K562 (cell line): ENCODE measurements around the gene PPP2R1A. TPM values are rescaled to one million over a fixed set of nuclear protein-coding genes. Genes with fewer than 3 reads are reported as not detected.

Source experiments
- ATAC-seq: fragments of 200-7000 bp; cut with Tn5 transposase; 3 replicates; pipeline ENCODE4 v1.9.1; 2020; ENCODE audit warnings: moderate library complexity
- BruUV-seq: library from RNA; stranded (reverse); fragments of 400-500 nt; replicated peaks from 2 replicates; lab custom pipeline; 2021; lab: Mats Ljungman, UMichigan
- CTCF ChIA-PET: fragments of 300-600 bp; formaldehyde crosslinking; extraction: SDS; loops from one replicate; lab custom pipeline; 2021; ENCODE audit warnings: low intra/inter-chr PET ratio; lab: Yijun Ruan, JAX
- POLR2A ChIA-PET: fragments of 300-600, 350-650 bp; sonication (Branson Sonifier 250); formaldehyde crosslinking; extraction: SDS; loops from one replicate; lab custom pipeline; 2021; ENCODE audit warnings: antibody characterized with exemption, inconsistent platforms; lab: Yijun Ruan, JAX
- DNase-seq, 4 experiments: peaks; one replicate each; pipeline versions ENCODE4 v3.0.0 to v3.0.0-alpha.2; 2011 to 2018; ENCODE audit warnings: low spot score in 3 of 4, mixed read lengths in 3 of 4; ENCODE audit errors: extremely low read depth in 1 of 4
- FAIRE-seq: peaks from 2 replicates; lab custom pipeline; 2011; peaks lifted over from hg19 to GRCh38; lab: Jason Lieb, UNC
- H2AFZ ChIP-seq: 2 replicates; pipeline ENCODE4 v1.6.0; 2011; ENCODE audit warnings: low read depth, low read length, control low read depth, inconsistent platforms
- H3K27ac ChIP-seq: fragments of 200-600 bp; 3 replicates; pipeline ENCODE4 v1.8.0; 2011; ENCODE audit warnings: low read depth, mild to moderate bottlenecking, control low read depth, inconsistent platforms, low read length, moderate library complexity, mixed read lengths; ENCODE audit errors: extremely low read depth
- H3K27me3 ChIP-seq, 2 experiments: fragments of 300-600 bp in 1 of 2; 2 replicates in 1 of 2; 3 replicates in 1 of 2; pipeline versions ENCODE4 v1.6.0 to v1.8.0; 2011; ENCODE audit warnings: inconsistent platforms in 2 of 2, low read length in 2 of 2, mild to moderate bottlenecking in 1 of 2, mixed read lengths in 1 of 2, moderate library complexity in 1 of 2; ENCODE audit not compliant: control insufficient read depth in 2 of 2, insufficient read depth in 2 of 2
- H3K36me3 ChIP-seq: fragments of 300-600 bp; 3 replicates; pipeline ENCODE4 v1.8.0; 2011; ENCODE audit warnings: mild to moderate bottlenecking, low read length, inconsistent platforms; ENCODE audit not compliant: control insufficient read depth, insufficient read depth
- H3K4me1 ChIP-seq, 2 experiments: fragments of 200-600 bp in 1 of 2; replicated peaks in 1 of 2; 2 replicates in 1 of 2; 3 replicates in 1 of 2; pipeline versions ENCODE4 v1.5.1 to v1.8.0; 2011; ENCODE audit warnings: inconsistent platforms in 2 of 2, low read length in 2 of 2, mild to moderate bottlenecking in 1 of 2, mixed read lengths in 1 of 2, moderate library complexity in 1 of 2; ENCODE audit not compliant: control insufficient read depth in 2 of 2, insufficient read depth in 2 of 2
- H3K4me2 ChIP-seq: 2 replicates; pipeline ENCODE4 v1.6.1; 2011; ENCODE audit warnings: low read length, control low read depth, inconsistent platforms, mixed read lengths; ENCODE audit not compliant: insufficient read depth
- H3K4me3 ChIP-seq: fragments of 200-600 bp; sonication (generic), shearing (Covaris generic); 2 replicates; pipeline ENCODE4 v1.5.1; 2016; ENCODE audit warnings: control low read depth, inconsistent platforms
- H3K79me2 ChIP-seq: fragments of 200-600 bp; 3 replicates; pipeline ENCODE4 v1.8.0; 2011; ENCODE audit warnings: low read length, inconsistent platforms; ENCODE audit not compliant: control insufficient read depth, insufficient read depth
- H3K9ac ChIP-seq, 2 experiments: 2 replicates each; pipeline versions ENCODE4 v1.6.0 to v1.6.1; 2011; ENCODE audit warnings: low read depth in 2 of 2, low read length in 2 of 2, control low read depth in 1 of 2, inconsistent platforms in 1 of 2, mild to moderate bottlenecking in 1 of 2, mixed read lengths in 1 of 2; ENCODE audit not compliant: insufficient read depth in 1 of 2
- H3K9me1 ChIP-seq: one replicate; pipeline ENCODE4 v1.6.0; 2011; ENCODE audit warnings: inconsistent platforms, mild to moderate bottlenecking, low read length, moderate library complexity; ENCODE audit not compliant: control insufficient read depth, insufficient read depth
- H3K9me3 ChIP-seq: replicated peaks from 2 replicates; pipeline ENCODE4 v1.5.1; 2011; ENCODE audit warnings: low read depth, low read length, inconsistent platforms; ENCODE audit not compliant: control insufficient read depth, insufficient read depth
- H4K20me1 ChIP-seq: replicated peaks from 2 replicates; pipeline ENCODE4 v1.6.1; 2011; ENCODE audit warnings: low read length, inconsistent platforms, mixed read lengths; ENCODE audit not compliant: control insufficient read depth, insufficient read depth
- ELF2 ChIP-seq: fragments of 250-450 bp; sonication (Bioruptor Pico); IDR thresholded peaks from 2 replicates; pipeline ENCODE4 v1.5.0; 2021; ENCODE audit warnings: mild to moderate bottlenecking
- NR0B1 ChIP-seq: fragments of 450-650 bp; IDR thresholded peaks from one replicate; pipeline ENCODE4 v1.6.1; 2018; ENCODE audit warnings: mild to moderate bottlenecking, moderate library complexity; ENCODE audit not compliant: partially characterized antibody
- RB1 ChIP-seq: fragments of 450-650 bp; IDR thresholded peaks from 2 replicates; pipeline ENCODE4 v1.6.1; 2017; ENCODE audit warnings: low read depth, mild to moderate bottlenecking
- TEAD1 ChIP-seq, 2 experiments: fragments of 450-650 bp in 1 of 2; sonication (generic) in 1 of 2; formaldehyde crosslinking; IDR thresholded peaks; 2 replicates each; pipeline versions ENCODE4 v1.4.0 to v1.8.0; 2020 to 2022; ENCODE audit warnings: mild to moderate bottlenecking in 2 of 2, missing genetic modification reagents in 1 of 2
- U2AF1 ChIP-seq: fragments of 200-400 bp; formaldehyde crosslinking; optimal IDR thresholded peaks from 2 replicates; pipeline ENCODE3; 2017; ENCODE audit warnings: mild to moderate bottlenecking, low read depth, low read length, moderate library complexity
- ZBTB34 ChIP-seq: fragments of 250-450 bp; sonication (Bioruptor Pico); IDR thresholded peaks from 2 replicates; pipeline ENCODE4 v1.8.0; 2021; ENCODE audit warnings: mild to moderate bottlenecking, moderate library complexity
- ZNF79 ChIP-seq: fragments of 250-450 bp; sonication (Bioruptor Pico); IDR thresholded peaks from 2 replicates; pipeline ENCODE4 v1.4.0; 2020; ENCODE audit warnings: low read depth, mild to moderate bottlenecking, moderate library complexity
- in situ Hi-C: fragments of 300-500 bp; cut with MboI; formaldehyde crosslinking; loops from 4 replicates; pipeline ENCODE4 v1.15.0; 2018; ENCODE audit warnings: inconsistent platforms, mixed read lengths
- intact Hi-C: fragments of 100-400 bp; cut with micrococcal nuclease; formaldehyde crosslinking; loops from 2 replicates; pipeline ENCODE4 v1.14.2; 2022
- polyA plus RNA-seq, 8 experiments: library from polyadenylated mRNA; depleted of rRNA in 4 of 8; stranded (reverse) in 5 of 8; unstranded in 3 of 8; fragments of >200 nt; fragmentation: Nextera tagmentation in 2 of 8; fragmentation: Illumina TruSeq in 1 of 8; extraction: Ambion mirVana in 2 of 8; extraction: Trizol in 1 of 8; gene quantifications; 2 replicates each; pipeline versions ENCODE4 v1.2.1 to v1.2.3, GENCODE V29; 2011 to 2014; ENCODE audit warnings: inconsistent platforms in 1 of 8, missing spikeins in 1 of 8
- total RNA-seq, 7 experiments: library from RNA; depleted of rRNA in 6 of 7; stranded (reverse); fragments of >200 nt in 6 of 7; fragmentation: Illumina TruSeq in 2 of 7; extraction: Trizol in 2 of 7; gene quantifications; 2 replicates each; pipeline versions ENCODE4 v1.2.1 to v1.2.3, GENCODE V29; 2011 to 2021; ENCODE audit warnings: low replicate concordance in 1 of 7

PPP2R1A gene
- total and polyA plus RNA-seq, 9 of the 15 experiments (the other 6 are each of a cell fraction or from before 2014, with no cell fraction given): 10.1 to 211 (median 70.1) TPM

- no peaks in the 10 kb centered on the region for H3K27me3 ChIP-seq
- no peaks in the 10 kb centered on the region for H3K9me3 ChIP-seq
- no peak overlapping the region for H2AFZ ChIP-seq
- H3K27ac ChIP-seq: no peak overlapping the region
- H3K4me2 ChIP-seq: no peak overlapping the region
- DNase-seq (no peak), ATAC-seq (no peak), FAIRE-seq (no peak)
- no peaks in the 10 kb centered on the region for H3K36me3 ChIP-seq
- no peak overlapping the region for H3K9ac ChIP-seq
- no TSS peak for BruUV-seq
- no peaks in the 10 kb centered on the region for H4K20me1 ChIP-seq
- H3K79me2 ChIP-seq: no peaks in the 10 kb centered on the region
- intact Hi-C loops: no loop called here
- no peaks in the 10 kb centered on the region for H3K9me1 ChIP-seq
- ChIA-PET CTCF (no interaction called here), POLR2A (no interaction called here)
- no peak overlapping the region for H3K4me3 ChIP-seq
- H3K4me1 ChIP-seq: no peaks in the 10 kb centered on the region
- no peak for TF ChIP-seq ZBTB34 (CRISPR knock-in tag)
- no peak for TF ChIP-seq U2AF1
- no peak for TF ChIP-seq NR0B1
- no peak for TF ChIP-seq ZNF79 (CRISPR knock-in tag)
- TF ChIP-seq ELF2 (CRISPR knock-in tag): no peak
- TF ChIP-seq RB1: no peak
- TF ChIP-seq TEAD1 (CRISPR knock-in tag; IDR thresholded peaks at IDR 0.05): no peak
- in situ Hi-C loops: no loop called here
Observed at GRCh38 chr19:52148256-52148655, 41.6 kb upstream of the PPP2R1A start.
